DND-41 (cell line): ENCODE data around the gene DYNLT2.

Experiments
- CTCF ChIP-seq: IDR thresholded peaks from 2 replicates; pipeline ENCODE4 v1.5.1; 2012; ENCODE audit warnings: borderline replicate concordance, low read length, moderate library complexity, mild to moderate bottlenecking; ENCODE audit not compliant: poor library complexity, severe bottlenecking; ENCODE audit errors: extremely low read depth
- EZH2 ChIP-seq: IDR thresholded peaks from 3 replicates; pipeline ENCODE4 v1.6.1; 2012; ENCODE audit warnings: borderline replicate concordance, low read depth, mild to moderate bottlenecking, moderate library complexity, low read length, inconsistent platforms; ENCODE audit not compliant: severe bottlenecking

- TF ChIP-seq CTCF (no peak), EZH2 (no peak)
Measured at GRCh38 chr6:169709293-169709692, 42.1 kb downstream of the DYNLT2 start.
